NCI-H1436 (cell line): ENCODE measurements around the gene PIGC.
"Not testable (repeated sequence)": the region's sequence is repeated elsewhere in the genome, so short reads cannot be mapped to it uniquely, and the experiment has no call there.

ENCODE experiments used
- DNase-seq: peaks from one replicate; lab custom pipeline; 2025; lab: John Stamatoyannopoulos, UW

PIGC gene

GRCh38 chr1:172466795-172467407 is 23.0 kb upstream of the PIGC start:
- DNase-seq, result no peak

- DNase-seq, result no peak
These were observed 21.7 kb upstream of the PIGC start for GRCh38 chr1:172465617-172466016.

- no peak for DNase-seq
These were observed 17.0 kb upstream of the PIGC start for GRCh38 chr1:172460887-172461315.

- no peak for DNase-seq
These were observed 16.3 kb upstream of the PIGC start for GRCh38 chr1:172460177-172460576.

- DNase-seq, result no peak
These were observed 13.7 kb upstream of the PIGC start for GRCh38 chr1:172457479-172458130.

- DNase-seq, result no peak
These were observed 12.5 kb upstream of the PIGC start for GRCh38 chr1:172456344-172456769.

GRCh38 chr1:172455451-172455850 is 11.6 kb upstream of the PIGC start:
- DNase-seq, result no peak

GRCh38 chr1:172453607-172454006 is 9.7 kb upstream of the PIGC start:
- DNase-seq, result no peak

GRCh38 chr1:172453153-172453545 is 9.3 kb upstream of the PIGC start:
- no peak for DNase-seq

- no peak for DNase-seq
These were observed 8.8 kb upstream of the PIGC start for GRCh38 chr1:172452536-172453152.

- DNase-seq, result no peak
These were observed 7.2 kb upstream of the PIGC start for GRCh38 chr1:172451002-172451443.

GRCh38 chr1:172450524-172450885 is 6.6 kb upstream of the PIGC start:
- no peak for DNase-seq

- no peak for DNase-seq
These were observed 6.0 kb upstream of the PIGC start for GRCh38 chr1:172449585-172450523.

- DNase-seq, result no peak
These were observed 5.2 kb upstream of the PIGC start for GRCh38 chr1:172448995-172449584.

GRCh38 chr1:172447641-172448040 is 3.8 kb upstream of the PIGC start:
- DNase-seq, result no peak

- no peak for DNase-seq
These were observed 2.7 kb upstream of the PIGC start for GRCh38 chr1:172446547-172446946.

GRCh38 chr1:172442843-172443565 is 865 bp downstream of the PIGC start:
- no peak for DNase-seq

- no peak for DNase-seq
These were observed 1.5 kb downstream of the PIGC start for GRCh38 chr1:172442404-172442803.

GRCh38 chr1:172437183-172437582 is 6.7 kb downstream of the PIGC start:
- not testable (repeated sequence) for DNase-seq

GRCh38 chr1:172431721-172432192 is 12.1 kb downstream of the PIGC start:
- DNase-seq, result no peak

GRCh38 chr1:172431204-172431603 is 12.7 kb downstream of the PIGC start:
- no peak for DNase-seq
